HCT116 (cell line): ENCODE results near the gene TAGLN. TPM values are rescaled to one million over a fixed set of nuclear protein-coding genes. Genes with fewer than 3 reads are reported as not detected.

Experiments used
- ATAC-seq: fragments of 200-7000 bp; cut with Tn5 transposase; 2 replicates; pipeline ENCODE4 v1.9.1; 2020; ENCODE audit warnings: mild to moderate bottlenecking, moderate library complexity
- BruUV-seq: library from RNA; stranded (reverse); fragments of 400-500 nt; replicated peaks from 2 replicates; lab custom pipeline; 2021; lab: Mats Ljungman, UMichigan
- CTCF ChIA-PET: fragments of 300-600 bp; sonication (Branson Sonifier 250); formaldehyde crosslinking; loops from one replicate; lab custom pipeline; 2021; ENCODE audit warnings: antibody characterized with exemption; lab: Charles Lee
- POLR2A ChIA-PET: fragments of 300-600, 350-600 bp; sonication (Branson Sonifier 250); formaldehyde crosslinking; loops from one replicate; lab custom pipeline; 2021; ENCODE audit warnings: antibody characterized with exemption; lab: Charles Lee
- RAD21 ChIA-PET, 2 experiments: fragments of 300-600 bp; sonication (Branson Sonifier 250); formaldehyde crosslinking; loops; one replicate each; lab custom pipeline; 2023; ENCODE audit warnings: low total read pairs in 2 of 2; ENCODE audit not compliant: uncharacterized antibody in 2 of 2, unreplicated experiment in 2 of 2, low non-redundant PET in 1 of 2; lab: Charles Lee
- DNase-seq: peaks from one replicate; pipeline ENCODE4 v3.0.0-alpha.2; 2010; ENCODE audit warnings: low read depth, low spot score
- H2AFZ ChIP-seq: fragments of 200-600 bp; shearing (Covaris generic), sonication (generic); 2 replicates; pipeline ENCODE4 v1.6.1; 2017; ENCODE audit warnings: low read depth, mixed run types, mixed read lengths, antibody characterized with exemption, low read length; ENCODE audit not compliant: poor library complexity, severe bottlenecking
- H3K27ac ChIP-seq: 2 replicates; pipeline ENCODE4 v1.5.1; 2012; ENCODE audit warnings: low read depth, low read length
- H3K27me3 ChIP-seq: fragments of 200-600 bp; sonication (generic); 2 replicates; pipeline ENCODE4 v1.6.1; 2016; ENCODE audit warnings: mixed run types, low read length, mixed read lengths; ENCODE audit not compliant: insufficient read depth
- H3K36me3 ChIP-seq, 2 experiments: fragments of 200-500 bp in 1 of 2; fragments of 200-600 bp in 1 of 2; sonication (Bioruptor generic) in 1 of 2; sonication (generic) in 1 of 2; 2 replicates each; pipeline versions ENCODE4 v1.5.1 to v1.6.1; 2014 to 2016; ENCODE audit warnings: low read length in 2 of 2, inconsistent platforms in 1 of 2, mixed read lengths in 1 of 2, mixed run types in 1 of 2; ENCODE audit not compliant: insufficient read depth in 2 of 2, control insufficient read depth in 1 of 2
- H3K4me1 ChIP-seq, 2 experiments: fragments of 200-600 bp in 1 of 2; sonication (generic) in 1 of 2; 2 replicates each; pipeline versions ENCODE4 v1.5.1 to v1.6.1; 2012 to 2017; ENCODE audit warnings: low read length in 2 of 2, inconsistent platforms in 1 of 2, mild to moderate bottlenecking in 1 of 2, mixed read lengths in 1 of 2, mixed run types in 1 of 2, moderate library complexity in 1 of 2; ENCODE audit not compliant: insufficient read depth in 2 of 2, control insufficient read depth in 1 of 2
- H3K4me2 ChIP-seq: fragments of 200-600 bp; sonication (generic); 2 replicates; pipeline ENCODE4 v1.6.1; 2017; ENCODE audit warnings: mixed run types, low read length, mixed read lengths
- H3K4me3 ChIP-seq, 2 experiments: fragments of 200-600 bp in 1 of 2; sonication (generic) in 1 of 2; replicated peaks in 1 of 2; 2 replicates each; pipeline ENCODE4 v1.5.1; 2011 to 2016; ENCODE audit warnings: low read length in 2 of 2, control low read depth in 1 of 2, low read depth in 1 of 2, mild to moderate bottlenecking in 1 of 2, mixed read lengths in 1 of 2, mixed run types in 1 of 2
- H3K79me2 ChIP-seq: fragments of 200-600 bp; sonication (generic); 2 replicates; pipeline ENCODE4 v1.6.1; 2017; ENCODE audit warnings: mild to moderate bottlenecking, mixed run types, low read length, moderate library complexity, mixed read lengths; ENCODE audit not compliant: insufficient read depth
- H3K9ac ChIP-seq: fragments of 200-600 bp; sonication (generic); 2 replicates; pipeline ENCODE4 v1.6.1; 2016; ENCODE audit warnings: low read length, mixed read lengths
- H3K9me2 ChIP-seq: fragments of 200-600 bp; sonication (generic), shearing (Covaris generic); 2 replicates; pipeline ENCODE4 v1.6.1; 2017; ENCODE audit warnings: mixed run types, mild to moderate bottlenecking, moderate library complexity; ENCODE audit not compliant: insufficient read depth
- H3K9me3 ChIP-seq, 2 experiments: fragments of 200-500 bp in 1 of 2; fragments of 200-600 bp in 1 of 2; sonication (Bioruptor generic) in 1 of 2; sonication (generic) in 1 of 2; 2 replicates each; pipeline ENCODE4 v1.6.1; 2014 to 2017; ENCODE audit warnings: low read length in 2 of 2, mixed read lengths in 2 of 2, inconsistent platforms in 1 of 2, low read depth in 1 of 2, mild to moderate bottlenecking in 1 of 2, mixed run types in 1 of 2, moderate library complexity in 1 of 2; ENCODE audit not compliant: control insufficient read depth in 1 of 2, insufficient read depth in 1 of 2
- H4K20me1 ChIP-seq: fragments of 200-600 bp; sonication (generic), shearing (Covaris generic); 2 replicates; pipeline ENCODE4 v1.6.1; 2017; ENCODE audit warnings: mixed run types, mild to moderate bottlenecking, moderate library complexity; ENCODE audit not compliant: insufficient read depth
- CBX3 ChIP-seq: IDR thresholded peaks from 2 replicates; pipeline ENCODE4 v1.6.1; 2012; ENCODE audit warnings: low read depth
- FOSL1 ChIP-seq: IDR thresholded peaks from 2 replicates; pipeline ENCODE4 v1.6.1; 2012; ENCODE audit warnings: low read depth
- MAX ChIP-seq: IDR thresholded peaks from 2 replicates; pipeline ENCODE4 v1.6.1; 2012
- POLR2AphosphoS5 ChIP-seq: IDR thresholded peaks from 2 replicates; pipeline ENCODE4 v1.6.1; 2011; ENCODE audit warnings: mild to moderate bottlenecking, low read depth, low read length, moderate library complexity
- SIN3A ChIP-seq: IDR thresholded peaks from 2 replicates; pipeline ENCODE4 v1.6.1; 2012; ENCODE audit warnings: low read depth
- SP1 ChIP-seq: IDR thresholded peaks from 2 replicates; pipeline ENCODE4 v1.6.1; 2012; ENCODE audit warnings: low read depth
- TCF7L2 ChIP-seq: IDR thresholded peaks from 2 replicates; pipeline ENCODE4 v1.7.0; 2011; ENCODE audit warnings: borderline replicate concordance, inconsistent platforms; ENCODE audit not compliant: insufficient read depth, insufficient read length; ENCODE audit errors: extremely low read depth
- ZBTB33 ChIP-seq: IDR thresholded peaks from 2 replicates; pipeline ENCODE4 v1.6.1; 2011; ENCODE audit warnings: mild to moderate bottlenecking, low read length, moderate library complexity; ENCODE audit not compliant: insufficient replicate concordance; ENCODE audit errors: extremely low read depth
- intact Hi-C: fragments of 100-400 bp; cut with micrococcal nuclease; formaldehyde crosslinking; loops from 2 replicates; pipeline ENCODE4 v1.10.0; 2022
- total RNA-seq: library from RNA; stranded (reverse); gene quantifications from one replicate; pipeline ENCODE4 v1.2.1, GENCODE V29; 2021; ENCODE audit not compliant: unreplicated experiment

TAGLN gene
- total RNA-seq, 1 experiment from 2014 or later: 10.0 TPM

- H4K20me1 ChIP-seq: no peaks in the 10 kb centered on the region
- no peaks in the 10 kb centered on the region; a peak in 1 of 4 replicates for H3K36me3 ChIP-seq
- peak within 1 kb of the TSS; percentile 82 for H3K9ac ChIP-seq
- RAD21 ChIA-PET: no interaction called here
- no peak within 1 kb of the TSS for H2AFZ ChIP-seq
- CTCF ChIA-PET: interaction anchor here (0.9 to 5.3 kb wide), 4 partner anchors 44 to 342 kb away, joined by 3 to 30 read pairs (median 6); no protein-coding TSS in a partner anchor
- no peaks in the 10 kb centered on the region for H3K9me3 ChIP-seq
- H3K27ac ChIP-seq: peak within 1 kb of the TSS; percentile 69
- POLR2A ChIA-PET: interaction anchor here (0.7 to 1.6 kb wide), 7 partner anchors 12 to 53 kb away, joined by 3 to 7 read pairs (median 3); partner anchors contain the start of genes PAFAH1B2 and PCSK7
- peak; percentile 81 for DNase-seq
- BruUV-seq: no TSS peak
- H3K27me3 ChIP-seq: no peaks in the 10 kb centered on the region
- H3K4me3 ChIP-seq: peak within 1 kb of the TSS; percentile 75 to 92
- peak; percentile 85 for ATAC-seq
- H3K9me2 ChIP-seq: no peaks in the 10 kb centered on the region
- intact Hi-C loops: no loop called here
- TF ChIP-seq MAX: peak; percentile 99
- TF ChIP-seq ZBTB33: no peak
- peak; percentile 96 for TF ChIP-seq SP1
- no peak for TF ChIP-seq FOSL1
- TF ChIP-seq TCF7L2: peak; percentile 82
- TF ChIP-seq SIN3A: peak; percentile 89
- peak; percentile 85 for TF ChIP-seq POLR2AphosphoS5
- TF ChIP-seq CBX3: peak; percentile 45; the same call in 1 of the 2 replicates
- TF ChIP-seq, all 23 proteins: peak for 6
- H3K4me2 ChIP-seq: peak within 1 kb of the TSS; percentile 89
- H3K4me1 ChIP-seq: peaks cover 41 to 62% of the 10 kb centered on the region in 2 experiments
- H3K79me2 ChIP-seq: no peaks in the 10 kb centered on the region
Measured at GRCh38 chr11:117178210-117179034, 20.7 kb upstream of the TAGLN start, which contains the start of gene SIDT2. SIDT2 (plus strand) TSS chr11:117178743; CDS start chr11:117179264, 521 bp downstream.
